Measurements from ENCODE around the gene OR6X1. TPM values are rescaled to one million over a fixed set of nuclear protein-coding genes. Genes with fewer than 3 reads are reported as not detected.

Gene OR6X1
- total RNA-seq, 1 experiment from 2014 or later: not detected

DNA sequence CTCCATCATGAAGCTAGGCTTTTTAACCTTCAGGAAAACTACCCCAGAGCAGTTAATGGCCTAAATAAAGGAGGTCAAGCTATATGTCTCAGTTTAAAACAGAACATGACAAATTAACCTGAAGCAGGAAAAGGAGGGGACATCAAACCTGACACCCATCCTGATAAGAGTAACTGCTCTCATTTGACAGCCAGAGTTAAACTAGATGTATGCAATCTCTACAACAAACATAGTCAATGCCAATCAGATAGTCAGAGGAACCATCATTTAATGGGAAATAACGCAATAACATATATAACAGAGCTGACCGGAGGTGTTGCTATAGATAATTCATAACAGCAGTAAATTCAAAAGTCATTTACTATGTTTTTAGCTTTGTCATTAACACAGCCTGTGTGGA lies 15.9 kb downstream of the OR6X1 start:
- Histone ChIP-seq H4K8ac (replicated peaks; ENCODE audit: insufficient read length, low read depth, low read length) (no peak overlapping the region), H3K9ac (ENCODE audit: extremely low read depth, insufficient read length, low read length) (no peak overlapping the region), H2BK20ac (ENCODE audit: low read depth, low read length, poor library complexity, severe bottlenecking) (no peak overlapping the region), H3K23me2 (ENCODE audit: insufficient read length, low read depth, low read length, poor library complexity, severe bottlenecking) (peaks cover 8% of the 10 kb centered on the region), H2AK5ac (ENCODE audit: insufficient read length, low read length) (no peak overlapping the region), H3K79me1 (ENCODE audit: insufficient read depth, low read depth, low read length, poor library complexity, severe bottlenecking) (peaks cover 2% of the 10 kb centered on the region), H3K79me2 (ENCODE audit: insufficient read depth, low read length) (peaks cover 43% of the 10 kb centered on the region; the same call in 1 of the 2 replicates), H2BK15ac (ENCODE audit: low read depth, low read length) (no peak overlapping the region), H4K91ac (ENCODE audit: insufficient read length, low read depth, low read length) (no peak overlapping the region), H2BK120ac (ENCODE audit: low read depth, low read length, poor library complexity, severe bottlenecking) (no peak overlapping the region), H3K4me2 (ENCODE audit: insufficient read depth, insufficient read length, low read length) (no peak overlapping the region), H3K27ac (ENCODE audit: insufficient read length, low read depth, low read length) (no peak overlapping the region), H3K56ac (ENCODE audit: insufficient read length, low read depth, low read length) (no peak overlapping the region), H3K23ac (ENCODE audit: insufficient read length, low read depth, low read length) (no peak overlapping the region), H3K9me3 (ENCODE audit: control insufficient read depth, low read depth, low read length) (peaks cover 19% of the 10 kb centered on the region), H4K5ac (ENCODE audit: insufficient read length, low read depth, low read length) (no peak overlapping the region), H3T11ph (ENCODE audit: low read length) (no peak overlapping the region), H4K20me1 (ENCODE audit: control insufficient read depth, insufficient read depth, insufficient read length) (no peaks in the 10 kb centered on the region), H3K4ac (ENCODE audit: low read depth, low read length) (no peak overlapping the region), H3K4me1 (ENCODE audit: insufficient read depth, low read length) (0 out of 2 replicates have a peak, but pooled peaks cover 3% of the 10 kb centered on the region), H3K14ac (ENCODE audit: insufficient read depth, low read length) (no peak overlapping the region), H2BK5ac (ENCODE audit: insufficient read length, low read length) (no peak overlapping the region), H2AFZ (ENCODE audit: low read length) (no peak overlapping the region), H2BK12ac (ENCODE audit: insufficient read length, low read depth, low read length) (no peak overlapping the region), H3K27me3 (ENCODE audit: insufficient read depth, low read length) (no peaks in the 10 kb centered on the region), H3K18ac (ENCODE audit: insufficient read length, low read depth, low read length) (no peak overlapping the region)
- Mint-ChIP-seq H3K4me1 (peaks cover 20 to 34% of the 10 kb centered on the region in 2 experiments), H3K4me3 (no peak overlapping the region; a peak in 1 of 5 replicates), H3K9me3 (peaks cover 24 to 29% of the 10 kb centered on the region in 2 experiments), H3K36me3 (ENCODE audit: insufficient read depth in 1 of 3, low read depth in 3 of 3) (peaks cover 0 to 63% (median 41%) of the 10 kb centered on the region in 3 experiments), H3K27me3 (ENCODE audit: low read depth) (no peaks in the 10 kb centered on the region), H3K27ac (no peak overlapping the region)
- DNase-seq: no peak
- TF ChIP-seq, protein P1, sequence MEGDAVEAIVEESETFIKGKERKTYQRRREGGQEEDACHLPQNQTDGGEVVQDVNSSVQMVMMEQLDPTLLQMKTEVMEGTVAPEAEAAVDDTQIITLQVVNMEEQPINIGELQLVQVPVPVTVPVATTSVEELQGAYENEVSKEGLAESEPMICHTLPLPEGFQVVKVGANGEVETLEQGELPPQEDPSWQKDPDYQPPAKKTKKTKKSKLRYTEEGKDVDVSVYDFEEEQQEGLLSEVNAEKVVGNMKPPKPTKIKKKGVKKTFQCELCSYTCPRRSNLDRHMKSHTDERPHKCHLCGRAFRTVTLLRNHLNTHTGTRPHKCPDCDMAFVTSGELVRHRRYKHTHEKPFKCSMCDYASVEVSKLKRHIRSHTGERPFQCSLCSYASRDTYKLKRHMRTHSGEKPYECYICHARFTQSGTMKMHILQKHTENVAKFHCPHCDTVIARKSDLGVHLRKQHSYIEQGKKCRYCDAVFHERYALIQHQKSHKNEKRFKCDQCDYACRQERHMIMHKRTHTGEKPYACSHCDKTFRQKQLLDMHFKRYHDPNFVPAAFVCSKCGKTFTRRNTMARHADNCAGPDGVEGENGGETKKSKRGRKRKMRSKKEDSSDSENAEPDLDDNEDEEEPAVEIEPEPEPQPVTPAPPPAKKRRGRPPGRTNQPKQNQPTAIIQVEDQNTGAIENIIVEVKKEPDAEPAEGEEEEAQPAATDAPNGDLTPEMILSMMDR (conservative IDR thresholded peaks at IDR 0.05): no peak
- WGBS (ENCODE audit: extremely low coverage, insufficient read length, low lambda C conversion rate): no CpG with 5 or more reads among the region's 2 CpGs
